Heart right ventricle (tissue), 16 donors: ENCODE results near the gene CXorf58. TPM values are rescaled to one million over a fixed set of nuclear protein-coding genes. Genes with fewer than 3 reads are reported as not detected.

ENCODE experiments used
- ATAC-seq, 8 donors: fragments of 200-7000 bp; cut with Tn5 transposase; one replicate each; pipeline ENCODE4 v1.9.1; 2020; ENCODE audit warnings: mild to moderate bottlenecking in 8 of 8, moderate library complexity in 8 of 8, moderate number of reproducible peaks in 1 of 8
- DNase-seq, 2 donors: peaks; one replicate each; pipeline ENCODE4 v3.0.0-alpha.2; 2020
- H3K27ac ChIP-seq, 10 donors: fragments of 200-600 bp; sonication (generic) in 2 of 10; one replicate each; pipeline versions ENCODE4 v1.5.0 to v1.8.0; 2020 to 2022; ENCODE audit warnings: mild to moderate bottlenecking in 3 of 10
- H3K27me3 ChIP-seq, 7 donors: fragments of 200-600 bp; one replicate each; pipeline ENCODE4 v1.8.0; 2021 to 2022; ENCODE audit warnings: mild to moderate bottlenecking in 2 of 7
- H3K36me3 ChIP-seq, 9 donors: fragments of 200-600 bp; sonication (generic) in 1 of 9; one replicate each; pipeline versions ENCODE4 v1.5.0 to v1.8.0; 2020 to 2022; ENCODE audit warnings: mild to moderate bottlenecking in 2 of 9
- H3K4me1 ChIP-seq, 9 donors: fragments of 200-600 bp; sonication (generic) in 1 of 9; one replicate each; pipeline versions ENCODE4 v1.5.0 to v1.8.0; 2020 to 2022; ENCODE audit warnings: mild to moderate bottlenecking in 4 of 9
- H3K4me3 ChIP-seq, 10 donors: fragments of 200-600 bp; sonication (generic) in 2 of 10; one replicate each; pipeline versions ENCODE4 v1.5.0 to v1.8.0; 2020 to 2022; ENCODE audit warnings: mild to moderate bottlenecking in 7 of 10, moderate library complexity in 2 of 10
- H3K9me3 ChIP-seq, 11 donors: fragments of 200-600 bp in 10 of 11; sonication (generic) in 2 of 11; one replicate each; pipeline versions ENCODE4 v1.5.0 to v1.8.0; 2013 to 2022; ENCODE audit warnings: mild to moderate bottlenecking in 2 of 11, control low read depth in 1 of 11, moderate library complexity in 1 of 11
- CTCF ChIP-seq, 9 donors: fragments of 200-600 bp; sonication (generic) in 2 of 9; IDR thresholded peaks; one replicate each; pipeline versions ENCODE4 v1.5.0 to v1.8.0; 2021 to 2022; ENCODE audit warnings: antibody characterized with exemption in 9 of 9, mild to moderate bottlenecking in 5 of 9, moderate library complexity in 1 of 9
- WGBS, 2 donors: extraction: QIAGEN DNeasy Blood & Tissue Kit; methylation state at CpG; one replicate each; pipeline ENCODE4 v1.1.7; 2013; ENCODE audit warnings: inconsistent platforms in 1 of 2; 5-methylcytosine and 5-hydroxymethylcytosine counted together
- intact Hi-C, 10 donors: fragments of 100-400 bp; cut with DNase I; formaldehyde crosslinking; loops; one replicate each; pipeline versions ENCODE4 v1.11.1 to v1.14.2; 2022
- polyA plus RNA-seq, 2 donors: library from polyadenylated mRNA; stranded (reverse); fragments of 200-250 nt; gene quantifications; one replicate each; pipeline ENCODE4 v1.2.3, GENCODE V29; 2013
- total RNA-seq, 10 donors: library from RNA; stranded (reverse); fragmentation: NEBNext Ultra II Directional in 3 of 10; extraction: Animal tissue kit (Norgen Biotek cat#: 25700) in 3 of 10; gene quantifications; one replicate each; pipeline versions ENCODE4 v1.2.1 to v1.2.4, GENCODE V29; 2021 to 2023
- donor health status: Arrhythmogenic right ventricular cardiomyopathy.
- donor health status: ischemic (EF 13 %, LVEDD 7.1; RV severe dilation, severe dysfunction).
- donor health status: healthy with polysubstance abuse.
- donor health status: DM: no; HTN: yes; CAD: no.
- donor health status: DM: no; HTN: no; CAD: no.
- donor health status: ischemic (EF 25% LVEDD 6.9; RV normal size, moderate dysfunction).
- donor health status: ischemic (EF 25% LVEDD 5.7; RV mildly dilated, moderate dysfunction).
- donor health status: healthy.
- donor health status: DM: yes; HTN: yes; CAD: no.
- donor health status: Ischemic cardiomyopathy.
- donor health status: ischemic (EF 35%, LVEDD 5.7; RV mildly dilated, moderate dysfunction).
- donor health status: nonischemic (EF 11% LVEDD 7.7; RV severe dilation, severe dysfunction).
- donor health status: DM: yes; HTN: yes; CAD: no.
- donor health status: PGD.
- donor health status: ischemic (EF 29% LVEDD 5.4; RV normal size, mild dysfunction).
- donor health status: nonischemic (EF 23%, LVEDD 6.1; RV moderate dilation, normal function).

CXorf58 gene
- total and polyA plus RNA-seq, 12 donors = 0.09 to 1.1 (median 0.30) TPM; not detected in 2

- Histone ChIP-seq H3K9me3 (no peaks in the 10 kb centered on the region), H3K36me3 (no peaks in the 10 kb centered on the region), H3K4me3 (no peak overlapping the region), H3K4me1 (no peaks in the 10 kb centered on the region), H3K27ac (no peak overlapping the region), H3K27me3 (peaks cover 0 to 44% (median 0%) of the 10 kb centered on the region in 7 donors)
- intact Hi-C loops = loop anchor here in 1 of 10 donors (10.0 kb wide), 1 partner anchor 79 kb away; no protein-coding TSS in a partner anchor
- DNase-seq (no peak), ATAC-seq (no peak)
- WGBS, 2 donors = 96 to 98% methylated on average over 4 of the region's 4 CpGs
- TF ChIP-seq CTCF (IDR thresholded peaks at IDR 0.05) = no peak
Observed at GRCh38 chrX:23926015-23926414, 18.2 kb downstream of the CXorf58 start.

GRCh38 chrX:23930894-23931604 lies 23.2 kb downstream of the CXorf58 start:
- Histone ChIP-seq H3K4me3 (no peak overlapping the region), H3K27me3 (peaks cover 0 to 28% (median 0%) of the 10 kb centered on the region in 7 donors), H3K36me3 (no peaks in the 10 kb centered on the region), H3K4me1 (no peaks in the 10 kb centered on the region), H3K9me3 (no peaks in the 10 kb centered on the region), H3K27ac (no peak overlapping the region)
- no peak for TF ChIP-seq CTCF (IDR thresholded peaks at IDR 0.05)
- DNase-seq = no peak
- intact Hi-C loops = no loop called here
- 24 to 31% methylated on average over 2 of the region's 2 CpGs for WGBS, 2 donors
- ATAC-seq = no peak

GRCh38 chrX:23932046-23932445 lies 24.2 kb downstream of the CXorf58 start:
- Histone ChIP-seq H3K36me3 (no peaks in the 10 kb centered on the region), H3K27ac (no peak overlapping the region), H3K9me3 (no peaks in the 10 kb centered on the region), H3K4me1 (no peaks in the 10 kb centered on the region), H3K27me3 (peaks cover 0 to 31% (median 0%) of the 10 kb centered on the region in 7 donors), H3K4me3 (no peak overlapping the region)
- ATAC-seq = no peak
- intact Hi-C loops = no loop called here
- DNase-seq = no peak
- WGBS, 2 donors = 28 to 36% methylated on average over 1 of the region's 1 CpG
- TF ChIP-seq CTCF (IDR thresholded peaks at IDR 0.05) = no peak

GRCh38 chrX:23935106-23935505 lies 27.3 kb downstream of the CXorf58 start:
- intact Hi-C loops = no loop called here
- Histone ChIP-seq H3K27ac (no peak overlapping the region), H3K27me3 (peaks cover 0 to 49% (median 0%) of the 10 kb centered on the region in 7 donors), H3K4me1 (no peaks in the 10 kb centered on the region), H3K4me3 (no peak overlapping the region), H3K36me3 (no peaks in the 10 kb centered on the region), H3K9me3 (no peaks in the 10 kb centered on the region)
- TF ChIP-seq CTCF (IDR thresholded peaks at IDR 0.05) = no peak
- no peak for ATAC-seq
- DNase-seq = no peak
- WGBS, 2 donors = 74 to 75% methylated on average over 11 of the region's 11 CpGs
